K562 (cell line): ENCODE data around the gene SDK1. TPM values are rescaled to one million over a fixed set of nuclear protein-coding genes. Genes with fewer than 3 reads are reported as not detected.

Experiments used
- ATAC-seq: fragments of 200-7000 bp; cut with Tn5 transposase; 3 replicates; pipeline ENCODE4 v1.9.1; 2020; ENCODE audit warnings: moderate library complexity
- BruUV-seq: library from RNA; stranded (reverse); fragments of 400-500 nt; replicated peaks from 2 replicates; lab custom pipeline; 2021; lab: Mats Ljungman, UMichigan
- CTCF ChIA-PET: fragments of 300-600 bp; formaldehyde crosslinking; extraction: SDS; loops from one replicate; lab custom pipeline; 2021; ENCODE audit warnings: low intra/inter-chr PET ratio; lab: Yijun Ruan, JAX
- POLR2A ChIA-PET: fragments of 300-600, 350-650 bp; sonication (Branson Sonifier 250); formaldehyde crosslinking; extraction: SDS; loops from one replicate; lab custom pipeline; 2021; ENCODE audit warnings: antibody characterized with exemption, inconsistent platforms; lab: Yijun Ruan, JAX
- DNase-seq, 4 experiments: peaks; one replicate each; pipeline versions ENCODE4 v3.0.0 to v3.0.0-alpha.2; 2011 to 2018; ENCODE audit warnings: low spot score in 3 of 4, mixed read lengths in 3 of 4; ENCODE audit errors: extremely low read depth in 1 of 4
- FAIRE-seq: peaks from 2 replicates; lab custom pipeline; 2011; peaks lifted over from hg19 to GRCh38; lab: Jason Lieb, UNC
- H2AFZ ChIP-seq: 2 replicates; pipeline ENCODE4 v1.6.0; 2011; ENCODE audit warnings: low read depth, low read length, control low read depth, inconsistent platforms
- H3K27ac ChIP-seq: fragments of 200-600 bp; 3 replicates; pipeline ENCODE4 v1.8.0; 2011; ENCODE audit warnings: low read depth, mild to moderate bottlenecking, control low read depth, inconsistent platforms, low read length, moderate library complexity, mixed read lengths; ENCODE audit errors: extremely low read depth
- H3K27me3 ChIP-seq, 2 experiments: fragments of 300-600 bp in 1 of 2; 2 replicates in 1 of 2; 3 replicates in 1 of 2; pipeline versions ENCODE4 v1.6.0 to v1.8.0; 2011; ENCODE audit warnings: inconsistent platforms in 2 of 2, low read length in 2 of 2, mild to moderate bottlenecking in 1 of 2, mixed read lengths in 1 of 2, moderate library complexity in 1 of 2; ENCODE audit not compliant: control insufficient read depth in 2 of 2, insufficient read depth in 2 of 2
- H3K36me3 ChIP-seq: fragments of 300-600 bp; 3 replicates; pipeline ENCODE4 v1.8.0; 2011; ENCODE audit warnings: mild to moderate bottlenecking, low read length, inconsistent platforms; ENCODE audit not compliant: control insufficient read depth, insufficient read depth
- H3K4me1 ChIP-seq, 2 experiments: fragments of 200-600 bp in 1 of 2; replicated peaks in 1 of 2; 2 replicates in 1 of 2; 3 replicates in 1 of 2; pipeline versions ENCODE4 v1.5.1 to v1.8.0; 2011; ENCODE audit warnings: inconsistent platforms in 2 of 2, low read length in 2 of 2, mild to moderate bottlenecking in 1 of 2, mixed read lengths in 1 of 2, moderate library complexity in 1 of 2; ENCODE audit not compliant: control insufficient read depth in 2 of 2, insufficient read depth in 2 of 2
- H3K4me2 ChIP-seq: 2 replicates; pipeline ENCODE4 v1.6.1; 2011; ENCODE audit warnings: low read length, control low read depth, inconsistent platforms, mixed read lengths; ENCODE audit not compliant: insufficient read depth
- H3K4me3 ChIP-seq: fragments of 200-600 bp; sonication (generic), shearing (Covaris generic); 2 replicates; pipeline ENCODE4 v1.5.1; 2016; ENCODE audit warnings: control low read depth, inconsistent platforms
- H3K79me2 ChIP-seq: fragments of 200-600 bp; 3 replicates; pipeline ENCODE4 v1.8.0; 2011; ENCODE audit warnings: low read length, inconsistent platforms; ENCODE audit not compliant: control insufficient read depth, insufficient read depth
- H3K9ac ChIP-seq, 2 experiments: 2 replicates each; pipeline versions ENCODE4 v1.6.0 to v1.6.1; 2011; ENCODE audit warnings: low read depth in 2 of 2, low read length in 2 of 2, control low read depth in 1 of 2, inconsistent platforms in 1 of 2, mild to moderate bottlenecking in 1 of 2, mixed read lengths in 1 of 2; ENCODE audit not compliant: insufficient read depth in 1 of 2
- H3K9me1 ChIP-seq: one replicate; pipeline ENCODE4 v1.6.0; 2011; ENCODE audit warnings: inconsistent platforms, mild to moderate bottlenecking, low read length, moderate library complexity; ENCODE audit not compliant: control insufficient read depth, insufficient read depth
- H3K9me3 ChIP-seq: replicated peaks from 2 replicates; pipeline ENCODE4 v1.5.1; 2011; ENCODE audit warnings: low read depth, low read length, inconsistent platforms; ENCODE audit not compliant: control insufficient read depth, insufficient read depth
- H4K20me1 ChIP-seq: replicated peaks from 2 replicates; pipeline ENCODE4 v1.6.1; 2011; ENCODE audit warnings: low read length, inconsistent platforms, mixed read lengths; ENCODE audit not compliant: control insufficient read depth, insufficient read depth
- CTCFL ChIP-seq: IDR thresholded peaks from 2 replicates; pipeline ENCODE4 v1.6.1; 2011; ENCODE audit warnings: borderline replicate concordance, low read depth, mild to moderate bottlenecking, moderate library complexity, low read length; ENCODE audit not compliant: insufficient read depth, poor library complexity, severe bottlenecking
- MCM7 ChIP-seq, 2 experiments: fragments of 450-650 bp; IDR thresholded peaks; 2 replicates each; pipeline ENCODE4 v1.6.1; 2016 to 2018
- RBM22 ChIP-seq: fragments of 200-400 bp; formaldehyde crosslinking; IDR thresholded peaks from 2 replicates; pipeline ENCODE4 v1.6.1; 2018; ENCODE audit warnings: low read length, low read depth; ENCODE audit not compliant: poor library complexity, severe bottlenecking
- WGBS: fragments of 100-300 bp; shearing (Covaris generic); methylation state at CpG from one replicate; pipeline ENCODE4 v1.1.6; 2016; ENCODE audit warnings: low coverage, mixed read lengths; ENCODE audit not compliant: insufficient coverage; ENCODE audit errors: missing lambda C conversion rate; 5-methylcytosine and 5-hydroxymethylcytosine counted together
- in situ Hi-C: fragments of 300-500 bp; cut with MboI; formaldehyde crosslinking; loops from 4 replicates; pipeline ENCODE4 v1.15.0; 2018; ENCODE audit warnings: inconsistent platforms, mixed read lengths
- intact Hi-C: fragments of 100-400 bp; cut with micrococcal nuclease; formaldehyde crosslinking; loops from 2 replicates; pipeline ENCODE4 v1.14.2; 2022
- polyA plus RNA-seq, 8 experiments: library from polyadenylated mRNA; depleted of rRNA in 4 of 8; stranded (reverse) in 5 of 8; unstranded in 3 of 8; fragments of >200 nt; fragmentation: Nextera tagmentation in 2 of 8; fragmentation: Illumina TruSeq in 1 of 8; extraction: Ambion mirVana in 2 of 8; extraction: Trizol in 1 of 8; gene quantifications; 2 replicates each; pipeline versions ENCODE4 v1.2.1 to v1.2.3, GENCODE V29; 2011 to 2014; ENCODE audit warnings: inconsistent platforms in 1 of 8, missing spikeins in 1 of 8
- total RNA-seq, 7 experiments: library from RNA; depleted of rRNA in 6 of 7; stranded (reverse); fragments of >200 nt in 6 of 7; fragmentation: Illumina TruSeq in 2 of 7; extraction: Trizol in 2 of 7; gene quantifications; 2 replicates each; pipeline versions ENCODE4 v1.2.1 to v1.2.3, GENCODE V29; 2011 to 2021; ENCODE audit warnings: low replicate concordance in 1 of 7
- TF ChIP-seq, protein P1 (sequence below): fragments of 250-450 bp; sonication (Bioruptor Pico); IDR thresholded peaks from 2 replicates; pipeline ENCODE4 v1.5.0; 2021

Gene SDK1
- total and polyA plus RNA-seq, 9 of the 15 experiments (the other 6 are each of a cell fraction or from before 2014, with no cell fraction given) = 0.16 TPM; not detected in 8

- H3K79me2 ChIP-seq = no peaks in the 10 kb centered on the region
- H3K9me1 ChIP-seq = no peaks in the 10 kb centered on the region
- ChIA-PET CTCF (no interaction called here), POLR2A (no interaction called here)
- intact Hi-C loops = no loop called here
- no peaks in the 10 kb centered on the region for H3K36me3 ChIP-seq
- FAIRE-seq (no peak), DNase-seq (no peak), ATAC-seq (no peak)
- no peaks in the 10 kb centered on the region for H3K9me3 ChIP-seq
- H3K27me3 ChIP-seq = no peaks in the 10 kb centered on the region
- no peaks in the 10 kb centered on the region for H4K20me1 ChIP-seq
- no peak overlapping the region for H2AFZ ChIP-seq
- no TSS peak for BruUV-seq
- H3K4me3 ChIP-seq = no peak overlapping the region
- 2% methylated on average over 2 of the region's 2 CpGs for WGBS
- in situ Hi-C loops = no loop called here
- no peaks in the 10 kb centered on the region for H3K4me1 ChIP-seq
- no peak overlapping the region for H3K4me2 ChIP-seq
- no peak overlapping the region for H3K9ac ChIP-seq
- TF ChIP-seq CTCFL (no peak), MCM7 (IDR thresholded peaks at IDR 0.05) (no peak), RBM22 (no peak)
- TF ChIP-seq, protein P1, sequence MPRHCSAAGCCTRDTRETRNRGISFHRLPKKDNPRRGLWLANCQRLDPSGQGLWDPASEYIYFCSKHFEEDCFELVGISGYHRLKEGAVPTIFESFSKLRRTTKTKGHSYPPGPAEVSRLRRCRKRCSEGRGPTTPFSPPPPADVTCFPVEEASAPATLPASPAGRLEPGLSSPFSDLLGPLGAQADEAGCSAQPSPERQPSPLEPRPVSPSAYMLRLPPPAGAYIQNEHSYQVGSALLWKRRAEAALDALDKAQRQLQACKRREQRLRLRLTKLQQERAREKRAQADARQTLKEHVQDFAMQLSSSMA = no peak
- no peak overlapping the region for H3K27ac ChIP-seq
Observed at GRCh38 chr7:3412871-3413270, 111.8 kb downstream of the SDK1 start.
